Ishikawa (cell line): ENCODE measurements around the gene FGF11.

Experiments used
- CEBPB ChIP-seq: IDR thresholded peaks from 2 replicates; pipeline ENCODE4 v1.6.1; 2012
- CREB1 ChIP-seq: IDR thresholded peaks from 2 replicates; pipeline ENCODE4 v1.6.1; 2012; ENCODE audit warnings: low read depth
- EGR1 ChIP-seq: IDR thresholded peaks from 2 replicates; pipeline ENCODE4 v1.6.1; 2012
- EP300 ChIP-seq: IDR thresholded peaks from 2 replicates; pipeline ENCODE4 v1.6.1; 2012; ENCODE audit warnings: borderline replicate concordance
- FOXM1 ChIP-seq: IDR thresholded peaks from 2 replicates; pipeline ENCODE4 v1.6.1; 2012; ENCODE audit warnings: low read depth, borderline replicate concordance
- MAX ChIP-seq: IDR thresholded peaks from 2 replicates; pipeline ENCODE4 v1.6.1; 2012
- NFIC ChIP-seq: IDR thresholded peaks from 2 replicates; pipeline ENCODE4 v1.6.1; 2012
- RAD21 ChIP-seq: IDR thresholded peaks from 2 replicates; pipeline ENCODE4 v1.6.1; 2012; ENCODE audit warnings: low read depth
- TAF1 ChIP-seq: IDR thresholded peaks from 2 replicates; pipeline ENCODE4 v1.6.1; 2012; ENCODE audit warnings: low read depth, mild to moderate bottlenecking
- TCF12 ChIP-seq: IDR thresholded peaks from 2 replicates; pipeline ENCODE4 v1.6.1; 2012; ENCODE audit warnings: low read depth
- TEAD4 ChIP-seq: IDR thresholded peaks from 2 replicates; pipeline ENCODE4 v1.6.1; 2012
- USF1 ChIP-seq: IDR thresholded peaks from 2 replicates; pipeline ENCODE4 v1.6.1; 2012
- YY1 ChIP-seq: IDR thresholded peaks from 2 replicates; pipeline ENCODE4 v1.6.1; 2012; ENCODE audit warnings: low read depth
- ZBTB7A ChIP-seq: IDR thresholded peaks from 2 replicates; pipeline ENCODE4 v1.6.1; 2012; ENCODE audit warnings: low read depth
- TF ChIP-seq, protein P1 (sequence below): IDR thresholded peaks from 2 replicates; pipeline ENCODE4 v1.6.1; 2012; ENCODE audit warnings: low read depth, mild to moderate bottlenecking

FGF11 gene

GRCh38 chr17:7441266-7441665, 2.0 kb downstream of the FGF11 start:
- no peak for TF ChIP-seq ZBTB7A
- TF ChIP-seq TCF12 = no peak
- TF ChIP-seq USF1 = no peak
- no peak for TF ChIP-seq FOXM1
- no peak for TF ChIP-seq CREB1
- TF ChIP-seq CEBPB = no peak
- no peak for TF ChIP-seq TEAD4
- TF ChIP-seq EGR1 = no peak
- TF ChIP-seq YY1 = no peak
- no peak for TF ChIP-seq TAF1
- TF ChIP-seq EP300 = no peak

DNA sequence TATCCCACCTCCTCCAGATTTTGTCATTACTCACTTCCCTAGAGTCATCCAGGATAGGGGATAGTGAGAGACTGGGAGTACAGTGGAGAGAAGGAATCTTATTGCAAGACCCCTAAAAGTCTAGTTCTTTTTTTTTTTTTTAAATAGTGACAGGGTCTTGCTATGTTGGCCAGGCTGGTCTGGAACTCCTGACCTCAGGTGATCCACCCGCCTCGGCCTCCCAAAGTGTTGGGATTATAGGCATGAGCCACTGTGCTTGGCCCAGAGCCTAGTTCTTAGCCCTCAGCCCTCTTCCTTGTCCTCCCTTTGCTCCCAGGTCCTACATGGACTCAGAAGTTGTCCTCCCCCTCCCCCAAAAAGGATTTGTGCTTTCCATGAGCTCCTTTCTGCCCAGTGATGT, 2.8 kb downstream of the FGF11 start:
- TF ChIP-seq TAF1 (no peak), MAX (no peak)

DNA sequence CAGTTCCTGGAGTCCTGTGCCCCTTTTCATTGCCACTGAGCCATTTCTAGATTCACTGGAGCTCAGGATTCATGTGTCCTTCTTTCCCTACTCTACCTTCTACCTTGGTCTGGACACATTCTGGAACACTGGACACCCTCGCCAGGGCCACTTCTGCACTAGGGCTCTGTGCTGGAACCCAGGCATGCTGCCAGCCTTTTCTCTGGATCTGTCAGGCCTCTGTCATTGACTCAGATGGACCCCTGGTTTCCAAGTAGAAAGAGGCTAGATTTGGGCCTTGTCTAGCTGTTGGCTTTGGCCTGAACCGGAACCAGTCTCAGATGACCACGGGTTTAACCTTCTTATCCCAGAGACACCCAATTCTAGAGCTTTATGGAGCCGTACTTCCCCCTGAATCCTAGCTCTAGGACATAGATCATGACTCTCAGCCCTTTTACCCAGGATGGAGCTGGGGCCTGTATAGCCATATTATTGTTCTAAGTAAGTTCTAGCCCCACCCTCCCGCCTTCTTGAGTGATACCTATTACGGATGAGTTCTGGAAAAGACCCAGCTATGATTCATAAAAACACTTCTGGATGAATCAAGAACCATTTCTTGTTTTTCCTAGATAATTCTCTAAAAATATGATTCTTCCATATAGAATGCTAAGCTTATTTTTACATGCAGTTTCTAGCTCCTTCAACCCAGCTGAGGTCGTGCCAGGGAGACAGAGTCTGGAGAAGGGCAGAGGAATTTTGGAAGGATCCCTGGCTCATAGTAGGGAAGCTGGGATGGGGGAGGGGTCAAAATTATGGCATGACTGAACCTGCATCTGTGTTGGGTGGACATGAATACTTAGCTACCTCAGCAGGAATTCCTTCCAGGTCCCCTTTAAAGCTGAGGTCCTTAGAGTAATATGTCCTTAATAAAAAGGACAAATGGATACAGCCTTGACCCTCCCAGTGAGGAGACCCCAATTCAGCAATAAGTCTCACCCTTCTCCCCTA, 4.5 kb downstream of the FGF11 start:
- TF ChIP-seq CREB1 (no peak), FOXM1 (no peak), TCF12 (no peak), TEAD4 (no peak), EGR1 (no peak), NFIC (no peak), EP300 (no peak), MAX (no peak), TAF1 (no peak)
- TF ChIP-seq, protein P1, sequence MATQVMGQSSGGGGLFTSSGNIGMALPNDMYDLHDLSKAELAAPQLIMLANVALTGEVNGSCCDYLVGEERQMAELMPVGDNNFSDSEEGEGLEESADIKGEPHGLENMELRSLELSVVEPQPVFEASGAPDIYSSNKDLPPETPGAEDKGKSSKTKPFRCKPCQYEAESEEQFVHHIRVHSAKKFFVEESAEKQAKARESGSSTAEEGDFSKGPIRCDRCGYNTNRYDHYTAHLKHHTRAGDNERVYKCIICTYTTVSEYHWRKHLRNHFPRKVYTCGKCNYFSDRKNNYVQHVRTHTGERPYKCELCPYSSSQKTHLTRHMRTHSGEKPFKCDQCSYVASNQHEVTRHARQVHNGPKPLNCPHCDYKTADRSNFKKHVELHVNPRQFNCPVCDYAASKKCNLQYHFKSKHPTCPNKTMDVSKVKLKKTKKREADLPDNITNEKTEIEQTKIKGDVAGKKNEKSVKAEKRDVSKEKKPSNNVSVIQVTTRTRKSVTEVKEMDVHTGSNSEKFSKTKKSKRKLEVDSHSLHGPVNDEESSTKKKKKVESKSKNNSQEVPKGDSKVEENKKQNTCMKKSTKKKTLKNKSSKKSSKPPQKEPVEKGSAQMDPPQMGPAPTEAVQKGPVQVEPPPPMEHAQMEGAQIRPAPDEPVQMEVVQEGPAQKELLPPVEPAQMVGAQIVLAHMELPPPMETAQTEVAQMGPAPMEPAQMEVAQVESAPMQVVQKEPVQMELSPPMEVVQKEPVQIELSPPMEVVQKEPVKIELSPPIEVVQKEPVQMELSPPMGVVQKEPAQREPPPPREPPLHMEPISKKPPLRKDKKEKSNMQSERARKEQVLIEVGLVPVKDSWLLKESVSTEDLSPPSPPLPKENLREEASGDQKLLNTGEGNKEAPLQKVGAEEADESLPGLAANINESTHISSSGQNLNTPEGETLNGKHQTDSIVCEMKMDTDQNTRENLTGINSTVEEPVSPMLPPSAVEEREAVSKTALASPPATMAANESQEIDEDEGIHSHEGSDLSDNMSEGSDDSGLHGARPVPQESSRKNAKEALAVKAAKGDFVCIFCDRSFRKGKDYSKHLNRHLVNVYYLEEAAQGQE = no peak

- TF ChIP-seq TAF1 (no peak), TEAD4 (no peak), USF1 (no peak), EGR1 (no peak), EP300 (no peak), CREB1 (no peak), MAX (no peak; the same call in 1 of the 2 replicates), YY1 (no peak), ZBTB7A (no peak), CEBPB (no peak), TCF12 (no peak), NFIC (no peak), FOXM1 (no peak), RAD21 (no peak)
- TF ChIP-seq, protein P1 = no peak
These were observed 5.6 kb downstream of the FGF11 start, which contains the start of gene CHRNB1 for GRCh38 chr17:7444682-7445618. CHRNB1 (plus strand) TSS chr17:7445061; CDS start chr17:7445128, 67 bp downstream.

DNA sequence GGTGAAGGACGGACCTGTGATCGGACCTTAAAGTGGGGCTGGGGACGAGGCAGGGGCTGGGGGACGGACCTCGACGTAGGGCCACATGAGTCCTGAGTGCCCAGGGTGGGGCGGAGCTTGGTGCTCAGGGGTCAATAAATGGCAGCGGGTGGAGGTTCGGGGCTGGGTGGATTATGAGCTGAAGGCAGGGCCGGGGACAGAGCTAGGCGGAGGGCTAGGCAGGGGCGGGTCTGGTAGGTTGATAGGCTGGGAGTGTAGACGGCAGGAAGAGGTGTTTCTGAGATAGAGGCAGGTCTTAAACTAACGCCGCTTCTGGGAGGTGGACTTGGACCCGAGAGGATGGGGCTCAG, 6.3 kb downstream of the FGF11 start:
- TF ChIP-seq EGR1 (no peak), TCF12 (no peak), FOXM1 (no peak), ZBTB7A (no peak), NFIC (no peak), USF1 (no peak), CEBPB (no peak), MAX (no peak), TAF1 (no peak), RAD21 (no peak)
- TF ChIP-seq, protein P1 = no peak
